BLaER1 (cell line): ENCODE measurements around the gene TEX14.

Experiments
- H3K27ac ChIP-seq: shearing (Covaris generic); formaldehyde crosslinking; 2 replicates; pipeline ENCODE4 v1.8.1; 2022
- H3K27me3 ChIP-seq: shearing (Covaris generic); formaldehyde crosslinking; 2 replicates; pipeline ENCODE4 v1.8.1; 2022
- H3K36me3 ChIP-seq: shearing (Covaris generic); formaldehyde crosslinking; 2 replicates; pipeline ENCODE4 v1.8.1; 2022
- H3K4me1 ChIP-seq: shearing (Covaris generic); formaldehyde crosslinking; 2 replicates; pipeline ENCODE4 v1.8.1; 2022
- H3K4me2 ChIP-seq: shearing (Covaris generic); formaldehyde crosslinking; 2 replicates; pipeline ENCODE4 v1.8.1; 2022
- H3K4me3 ChIP-seq: shearing (Covaris generic); formaldehyde crosslinking; 2 replicates; pipeline ENCODE4 v1.8.1; 2022
- H3K9ac ChIP-seq: shearing (Covaris generic); formaldehyde crosslinking; 2 replicates; pipeline ENCODE4 v1.8.1; 2022
- H3K9me3 ChIP-seq: shearing (Covaris generic); formaldehyde crosslinking; 2 replicates; pipeline ENCODE4 v1.8.1; 2022
- H4K20me1 ChIP-seq: shearing (Covaris generic); formaldehyde crosslinking; 2 replicates; pipeline ENCODE4 v1.8.1; 2022
- Cebpa-rat ChIP-seq: shearing (Covaris generic); IDR thresholded peaks from 2 replicates; pipeline ENCODE4 v1.8.1; 2022

Gene TEX14

GRCh38 chr17:58691701-58692238, at the start of gene TEX14:
TEX14 (minus strand) TSS chr17:58692045; CDS start chr17:58652001, 40,044 bp downstream.
- TF ChIP-seq Cebpa-rat: no peak
- peaks cover 23% of the 10 kb centered on the region for H3K4me1 ChIP-seq

GRCh38 chr17:58741121-58741625, 49.3 kb upstream of the TEX14 start:
- no peaks in the 10 kb centered on the region for H3K9me3 ChIP-seq
- 0 out of 2 replicates have a peak, but pooled peaks cover 3% of the 10 kb centered on the region for H3K36me3 ChIP-seq
- no peak overlapping the region for H3K4me3 ChIP-seq
- TF ChIP-seq Cebpa-rat: no peak
- no peaks in the 10 kb centered on the region for H3K27me3 ChIP-seq
- H3K27ac ChIP-seq: no peak overlapping the region
- no peaks in the 10 kb centered on the region for H4K20me1 ChIP-seq
- no peaks in the 10 kb centered on the region for H3K4me1 ChIP-seq
- no peak overlapping the region for H3K9ac ChIP-seq
- no peak overlapping the region for H3K4me2 ChIP-seq

More at GRCh38 chr17:58691701-58692238, at the start of gene TEX14:
- Histone ChIP-seq H3K4me3 (peak within 1 kb of the TSS; percentile 79), H3K9me3 (peaks cover 4% of the 10 kb centered on the region; the same call in 1 of the 2 replicates), H3K36me3 (peaks cover 20% of the 10 kb centered on the region), H3K4me2 (peak within 1 kb of the TSS; percentile 88), H4K20me1 (no peaks in the 10 kb centered on the region), H3K27me3 (no peaks in the 10 kb centered on the region), H3K9ac (peak within 1 kb of the TSS; percentile 93), H3K27ac (peak within 1 kb of the TSS; percentile 86)

- Histone ChIP-seq H3K36me3 (peaks cover 50% of the 10 kb centered on the region), H3K9ac (no peak overlapping the region), H3K27ac (no peak overlapping the region), H3K4me3 (no peak overlapping the region), H4K20me1 (no peaks in the 10 kb centered on the region), H3K4me2 (no peak overlapping the region), H3K27me3 (no peaks in the 10 kb centered on the region), H3K4me1 (no peaks in the 10 kb centered on the region), H3K9me3 (no peaks in the 10 kb centered on the region)
- TF ChIP-seq Cebpa-rat: no peak
Measured at GRCh38 chr17:58734811-58735210, 43.0 kb upstream of the TEX14 start.

- H3K9me3 ChIP-seq: no peaks in the 10 kb centered on the region
- H3K4me3 ChIP-seq: no peak overlapping the region
- H3K36me3 ChIP-seq: peaks cover 58% of the 10 kb centered on the region
- H3K27me3 ChIP-seq: no peaks in the 10 kb centered on the region
- H3K27ac ChIP-seq: no peak overlapping the region
- no peak for TF ChIP-seq Cebpa-rat
- no peak overlapping the region for H3K4me2 ChIP-seq
- H3K9ac ChIP-seq: no peak overlapping the region
- H3K4me1 ChIP-seq: no peaks in the 10 kb centered on the region
- H4K20me1 ChIP-seq: no peaks in the 10 kb centered on the region
Measured at GRCh38 chr17:58734040-58734439, 42.2 kb upstream of the TEX14 start.

GRCh38 chr17:58730937-58731336, 39.1 kb upstream of the TEX14 start:
- Histone ChIP-seq H3K4me3 (no peak overlapping the region), H3K36me3 (peaks cover 65% of the 10 kb centered on the region), H3K27me3 (no peaks in the 10 kb centered on the region), H3K4me2 (no peak overlapping the region), H3K27ac (no peak overlapping the region), H3K9ac (no peak overlapping the region), H4K20me1 (no peaks in the 10 kb centered on the region), H3K9me3 (no peaks in the 10 kb centered on the region), H3K4me1 (no peaks in the 10 kb centered on the region)
- no peak for TF ChIP-seq Cebpa-rat

- TF ChIP-seq Cebpa-rat: no peak
- Histone ChIP-seq H3K4me2 (no peak overlapping the region), H3K9ac (no peak overlapping the region), H3K27me3 (no peaks in the 10 kb centered on the region), H3K4me3 (no peak overlapping the region), H3K4me1 (no peaks in the 10 kb centered on the region), H4K20me1 (no peaks in the 10 kb centered on the region), H3K27ac (no peak overlapping the region), H3K36me3 (peaks cover 64% of the 10 kb centered on the region), H3K9me3 (no peaks in the 10 kb centered on the region)
Measured at GRCh38 chr17:58728798-58729197, 37.0 kb upstream of the TEX14 start.

- no peak for TF ChIP-seq Cebpa-rat
- Histone ChIP-seq H3K36me3 (peaks cover 80% of the 10 kb centered on the region), H3K9ac (no peak overlapping the region)
Measured at GRCh38 chr17:58722696-58723095, 30.9 kb upstream of the TEX14 start.

GRCh38 chr17:58722274-58722673, 30.4 kb upstream of the TEX14 start:
- Histone ChIP-seq H3K36me3 (peaks cover 82% of the 10 kb centered on the region), H3K4me3 (no peak overlapping the region), H3K9me3 (no peaks in the 10 kb centered on the region), H3K27ac (no peak overlapping the region), H3K4me2 (no peak overlapping the region), H4K20me1 (no peaks in the 10 kb centered on the region), H3K27me3 (no peaks in the 10 kb centered on the region), H3K4me1 (no peaks in the 10 kb centered on the region), H3K9ac (no peak overlapping the region)
- TF ChIP-seq Cebpa-rat: no peak

More at GRCh38 chr17:58722696-58723095, 30.9 kb upstream of the TEX14 start:
- Histone ChIP-seq H4K20me1 (no peaks in the 10 kb centered on the region), H3K4me2 (no peak overlapping the region), H3K4me1 (no peaks in the 10 kb centered on the region), H3K27ac (no peak overlapping the region), H3K27me3 (no peaks in the 10 kb centered on the region), H3K9me3 (no peaks in the 10 kb centered on the region), H3K4me3 (no peak overlapping the region)

- no peak overlapping the region for H3K27ac ChIP-seq
- H3K36me3 ChIP-seq: peaks cover 86% of the 10 kb centered on the region
- H4K20me1 ChIP-seq: no peaks in the 10 kb centered on the region
- no peak for TF ChIP-seq Cebpa-rat
- no peak overlapping the region for H3K4me2 ChIP-seq
- H3K4me1 ChIP-seq: peaks cover 13% of the 10 kb centered on the region
- no peaks in the 10 kb centered on the region for H3K27me3 ChIP-seq
- H3K9me3 ChIP-seq: no peaks in the 10 kb centered on the region
- no peak overlapping the region for H3K9ac ChIP-seq
- no peak overlapping the region for H3K4me3 ChIP-seq
Measured at GRCh38 chr17:58710948-58711552, 19.2 kb upstream of the TEX14 start.

- Histone ChIP-seq H3K27me3 (no peaks in the 10 kb centered on the region), H3K4me3 (no peak overlapping the region), H3K4me2 (no peak overlapping the region), H3K36me3 (peaks cover 85% of the 10 kb centered on the region), H4K20me1 (no peaks in the 10 kb centered on the region), H3K9ac (no peak overlapping the region), H3K9me3 (no peaks in the 10 kb centered on the region), H3K27ac (no peak overlapping the region), H3K4me1 (peaks cover 13% of the 10 kb centered on the region)
- TF ChIP-seq Cebpa-rat: no peak
Measured at GRCh38 chr17:58706351-58707140, 14.7 kb upstream of the TEX14 start.
